Fibroblast of skin of abdomen (primary cell): Measurements from ENCODE around the gene MN1.

Source experiments
- DNase-seq: peaks from one replicate; pipeline ENCODE4 v3.0.0-alpha.2; 2013

MN1 gene

GRCh38 chr22:27782088-27782487, 19.5 kb downstream of the MN1 start:
- no peak for DNase-seq

GRCh38 chr22:27780161-27780575, 21.4 kb downstream of the MN1 start:
- no peak for DNase-seq

GRCh38 chr22:27779643-27780042, 21.9 kb downstream of the MN1 start:
- no peak for DNase-seq

GRCh38 chr22:27778294-27779090, 23.1 kb downstream of the MN1 start:
- DNase-seq = no peak

GRCh38 chr22:27777128-27777527, 24.4 kb downstream of the MN1 start:
- DNase-seq = no peak

- no peak for DNase-seq
These were observed 25.0 kb downstream of the MN1 start for GRCh38 chr22:27776650-27776958.

GRCh38 chr22:27775758-27776649, 25.6 kb downstream of the MN1 start:
- DNase-seq = no peak

- DNase-seq = peak; percentile 32
These were observed 26.4 kb downstream of the MN1 start for GRCh38 chr22:27775087-27775698.

GRCh38 chr22:27774200-27774599, 27.4 kb downstream of the MN1 start:
- no peak for DNase-seq

- DNase-seq = no peak
These were observed 28.5 kb downstream of the MN1 start for GRCh38 chr22:27772984-27773498.

GRCh38 chr22:27772081-27772983, 29.2 kb downstream of the MN1 start:
- DNase-seq = no peak

- DNase-seq = no peak
These were observed 29.9 kb downstream of the MN1 start for GRCh38 chr22:27771637-27772036.

- no peak for DNase-seq
These were observed 32.5 kb downstream of the MN1 start for GRCh38 chr22:27769012-27769411.

- no peak for DNase-seq
These were observed 33.4 kb downstream of the MN1 start for GRCh38 chr22:27768027-27768653.

- no peak for DNase-seq
These were observed 34.9 kb downstream of the MN1 start for GRCh38 chr22:27766679-27767078.

- DNase-seq = no peak
These were observed 35.8 kb downstream of the MN1 start for GRCh38 chr22:27765706-27766291.

- no peak for DNase-seq
These were observed 36.8 kb downstream of the MN1 start for GRCh38 chr22:27764722-27765236.

GRCh38 chr22:27761665-27762064, 39.9 kb downstream of the MN1 start:
- no peak for DNase-seq

- no peak for DNase-seq
These were observed 40.6 kb downstream of the MN1 start for GRCh38 chr22:27761000-27761399.

GRCh38 chr22:27760474-27760873, 41.1 kb downstream of the MN1 start:
- no peak for DNase-seq

- no peak for DNase-seq
These were observed 43.5 kb downstream of the MN1 start for GRCh38 chr22:27757928-27758525.
